Measurements from ENCODE around the gene SPSB4.

GRCh38 chr3:141176775-141177174 is 125.6 kb downstream of the SPSB4 start:
- TF ChIP-seq CTCF (IDR thresholded peaks at IDR 0.05) (no peak), EZH2 (IDR thresholded peaks at IDR 0.05; ENCODE audit: borderline replicate concordance, insufficient read depth, low read depth, low read length, poor library complexity, severe bottlenecking) (no peak)
